ENCODE measurements around the gene RPGRIP1L.

- TF ChIP-seq CTCF (IDR thresholded peaks at IDR 0.05) (no peak), POLR2A (IDR thresholded peaks at IDR 0.05) (no peak)
Observed at GRCh38 chr16:53715023-53715384, 11.3 kb upstream of the RPGRIP1L start.
